ENCODE data around the gene MYO15A. TPM values are rescaled to one million over a fixed set of nuclear protein-coding genes. Genes with fewer than 3 reads are reported as not detected.

MYO15A gene
- total RNA-seq, 1 experiment from 2014 or later = 2.8 TPM

GRCh38 chr17:18172531-18173278 is 64.1 kb downstream of the MYO15A start:
- H3K4me3 ChIP-seq (replicated peaks in 1 of 2; ENCODE audit: low read depth in 1 of 2, low read length in 2 of 2) = no peak overlapping the region
- no peak for DNase-seq (ENCODE audit: low read depth, low spot score)
- no TSS peak for BruUV-seq (replicated peaks)
- no peak overlapping the region for H3K27ac ChIP-seq (ENCODE audit: low read depth, low read length)
- no peak for ATAC-seq
- ChIA-PET RAD21 (ENCODE audit: low non-redundant PET in 1 of 2, low total read pairs in 2 of 2, uncharacterized antibody in 2 of 2, unreplicated experiment in 2 of 2) (no interaction called here), POLR2A (no interaction called here), CTCF (no interaction called here)
- TF ChIP-seq CTCF (IDR thresholded peaks at IDR 0.05 in 2 of 3, conservative IDR thresholded peaks at IDR 0.05 in 1 of 3; ENCODE audit: borderline replicate concordance in 1 of 3, insufficient read depth in 1 of 3, low read depth in 2 of 3, low read length in 2 of 3) = no peak
- no peak for TF ChIP-seq YY1 (IDR thresholded peaks at IDR 0.05; ENCODE audit: extremely low read depth, insufficient replicate concordance, low read depth, low read length)
- H3K4me2 ChIP-seq (ENCODE audit: low read length) = no peak overlapping the region
- H3K36me3 ChIP-seq (ENCODE audit: control insufficient read depth in 1 of 2, insufficient read depth in 2 of 2, low read length in 2 of 2) = no peaks in the 10 kb centered on the region
- H3K9me3 ChIP-seq (ENCODE audit: control insufficient read depth in 1 of 2, insufficient read depth in 1 of 2, low read depth in 1 of 2, low read length in 2 of 2) = no peaks in the 10 kb centered on the region; a peak in 1 of 4 replicates
- no peaks in the 10 kb centered on the region for H3K27me3 ChIP-seq (ENCODE audit: insufficient read depth, low read length)
- intact Hi-C loops (cut with micrococcal nuclease) = no loop called here
- no peak overlapping the region for H3K9ac ChIP-seq (ENCODE audit: low read length)
- H3K4me1 ChIP-seq (ENCODE audit: control insufficient read depth in 1 of 2, insufficient read depth in 2 of 2, low read length in 2 of 2) = no peaks in the 10 kb centered on the region
- H4K20me1 ChIP-seq (ENCODE audit: insufficient read depth) = no peaks in the 10 kb centered on the region
- no peaks in the 10 kb centered on the region for H3K9me2 ChIP-seq (ENCODE audit: insufficient read depth)
- no peaks in the 10 kb centered on the region for H3K79me2 ChIP-seq (ENCODE audit: insufficient read depth, low read length)
- H2AFZ ChIP-seq (ENCODE audit: low read depth, low read length, poor library complexity, severe bottlenecking) = no peak overlapping the region

- ATAC-seq (no peak), DNase-seq (ENCODE audit: low read depth, low spot score) (no peak)
- no peak overlapping the region for H3K27ac ChIP-seq (ENCODE audit: low read depth, low read length)
- no peaks in the 10 kb centered on the region for H3K36me3 ChIP-seq (ENCODE audit: control insufficient read depth in 1 of 2, insufficient read depth in 2 of 2, low read length in 2 of 2)
- no peaks in the 10 kb centered on the region for H3K27me3 ChIP-seq (ENCODE audit: insufficient read depth, low read length)
- H3K4me1 ChIP-seq (ENCODE audit: control insufficient read depth in 1 of 2, insufficient read depth in 2 of 2, low read length in 2 of 2) = no peaks in the 10 kb centered on the region
- no peak overlapping the region for H3K4me2 ChIP-seq (ENCODE audit: low read length)
- intact Hi-C loops (cut with micrococcal nuclease) = no loop called here
- ChIA-PET RAD21 (ENCODE audit: low non-redundant PET in 1 of 2, low total read pairs in 2 of 2, uncharacterized antibody in 2 of 2, unreplicated experiment in 2 of 2) (no interaction called here), CTCF (no interaction called here), POLR2A (no interaction called here)
- no TSS peak for BruUV-seq (replicated peaks)
- H4K20me1 ChIP-seq (ENCODE audit: insufficient read depth) = no peaks in the 10 kb centered on the region
- no peak overlapping the region for H2AFZ ChIP-seq (ENCODE audit: low read depth, low read length, poor library complexity, severe bottlenecking)
- H3K9me2 ChIP-seq (ENCODE audit: insufficient read depth) = no peaks in the 10 kb centered on the region
- H3K4me3 ChIP-seq (replicated peaks in 1 of 2; ENCODE audit: low read depth in 1 of 2, low read length in 2 of 2) = no peak overlapping the region
- no peak overlapping the region for H3K9ac ChIP-seq (ENCODE audit: low read length)
- no peaks in the 10 kb centered on the region for H3K9me3 ChIP-seq (ENCODE audit: control insufficient read depth in 1 of 2, insufficient read depth in 1 of 2, low read depth in 1 of 2, low read length in 2 of 2)
- H3K79me2 ChIP-seq (ENCODE audit: insufficient read depth, low read length) = no peaks in the 10 kb centered on the region
- TF ChIP-seq ZBTB33 (IDR thresholded peaks at IDR 0.05; ENCODE audit: extremely low read depth, insufficient replicate concordance, low read length) = no peak
- no peak for TF ChIP-seq CEBPB (IDR thresholded peaks at IDR 0.05; ENCODE audit: low read depth)
- TF ChIP-seq SP1 (IDR thresholded peaks at IDR 0.05; ENCODE audit: low read depth) = no peak
- no peak for TF ChIP-seq POLR2A (IDR thresholded peaks at IDR 0.05; ENCODE audit: borderline replicate concordance, extremely low read depth, insufficient read depth, insufficient read length)
- TF ChIP-seq ELF1 (IDR thresholded peaks at IDR 0.05; ENCODE audit: borderline replicate concordance, low read depth) = no peak
- no peak for TF ChIP-seq RAD21 (IDR thresholded peaks at IDR 0.05; ENCODE audit: low read depth)
- TF ChIP-seq TCF7L2 (IDR thresholded peaks at IDR 0.05; ENCODE audit: borderline replicate concordance, extremely low read depth, insufficient read depth, insufficient read length) = no peak
- TF ChIP-seq EZH2 (IDR thresholded peaks at IDR 0.05) = no peak
- no peak for TF ChIP-seq CTCF (IDR thresholded peaks at IDR 0.05 in 2 of 3, conservative IDR thresholded peaks at IDR 0.05 in 1 of 3; ENCODE audit: borderline replicate concordance in 1 of 3, insufficient read depth in 1 of 3, low read depth in 2 of 3, low read length in 2 of 3)
- TF ChIP-seq CBX3 (IDR thresholded peaks at IDR 0.05; ENCODE audit: low read depth) = no peak
- no peak for TF ChIP-seq ZNF274 (IDR thresholded peaks at IDR 0.05; ENCODE audit: low read depth, low read length)
Measured at GRCh38 chr17:18173740-18174139, 65.2 kb downstream of the MYO15A start.

Measured in HCT116 (cell line).